ENCODE data around the gene MCRIP2.

DNA sequence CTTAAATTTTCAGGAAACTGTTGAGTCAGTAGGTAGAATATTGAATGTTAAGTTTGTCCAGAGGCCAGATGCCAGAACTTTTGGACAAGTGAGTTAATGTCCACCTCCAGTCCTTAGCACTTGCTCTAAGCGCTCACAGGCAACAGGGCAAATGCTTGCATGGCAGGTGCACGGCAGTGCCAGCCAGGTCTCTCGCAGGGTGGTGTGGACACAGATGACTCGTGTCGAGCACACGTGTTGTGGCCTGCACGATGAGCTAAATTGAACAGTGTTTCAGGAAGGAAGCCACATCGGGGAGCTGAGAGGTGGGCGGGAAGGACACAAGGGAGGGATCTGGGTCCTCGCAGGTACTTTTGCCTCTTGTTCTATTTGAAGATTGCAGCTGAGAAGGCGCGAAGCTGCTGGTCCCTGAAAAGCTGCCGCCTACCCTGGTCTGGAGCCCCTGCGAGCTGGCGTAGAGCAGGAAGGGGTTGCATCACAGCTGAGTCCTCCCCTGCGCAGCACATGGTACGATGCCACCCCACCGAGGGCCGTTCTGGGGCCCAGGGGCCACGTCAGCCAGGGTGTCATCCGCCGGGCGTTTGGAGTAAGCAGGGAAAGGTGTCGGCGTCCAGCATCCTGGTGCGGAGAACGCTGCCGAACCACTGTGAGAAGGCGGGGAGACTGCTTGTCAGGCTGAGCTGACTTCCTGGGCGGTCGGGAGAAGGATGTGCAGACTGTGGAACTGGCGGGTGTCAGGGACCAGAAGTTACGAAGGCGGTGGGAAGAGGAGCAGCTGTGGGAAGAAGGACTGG lies 45.5 kb upstream of the MCRIP2 start:
- TF ChIP-seq POLR2A (IDR thresholded peaks at IDR 0.05) (no peak), CTCF (IDR thresholded peaks at IDR 0.05) (no peak)

Data from body of pancreas (tissue), 4 donors.